GM10266 (cell line): ENCODE results near the gene DNAJC13.

Source experiments
- DNase-seq: peaks from one replicate; pipeline ENCODE4 v3.0.0; 2012; ENCODE audit errors: extremely low spot score
- TF ChIP-seq, protein P1 (sequence below): IDR thresholded peaks from 2 replicates; pipeline ENCODE4 v1.5.1; 2012; ENCODE audit warnings: mild to moderate bottlenecking, low read depth; ENCODE audit not compliant: control insufficient read depth, insufficient read depth; ENCODE audit errors: missing control alignments

Gene DNAJC13

DNA sequence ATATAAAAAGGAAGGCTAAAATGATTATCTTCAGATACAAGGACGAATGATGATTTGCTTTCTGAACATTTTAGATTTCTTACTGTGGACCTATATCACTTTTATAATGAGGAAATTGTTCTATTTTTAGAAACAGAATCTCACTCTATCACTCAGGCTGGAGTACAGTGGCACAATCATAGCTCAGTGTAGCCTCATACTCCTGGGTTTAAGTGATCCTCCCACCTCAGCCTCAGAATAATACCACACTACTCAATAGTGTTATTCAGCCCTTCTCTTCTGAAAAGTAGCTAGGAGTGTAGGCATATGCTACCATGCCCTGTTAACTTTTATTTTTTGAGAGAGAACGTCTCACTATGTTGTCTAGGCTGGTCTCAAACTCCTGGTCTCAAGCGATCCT, 15.8 kb downstream of the DNAJC13 start:
- no peak for DNase-seq
- TF ChIP-seq, protein P1, sequence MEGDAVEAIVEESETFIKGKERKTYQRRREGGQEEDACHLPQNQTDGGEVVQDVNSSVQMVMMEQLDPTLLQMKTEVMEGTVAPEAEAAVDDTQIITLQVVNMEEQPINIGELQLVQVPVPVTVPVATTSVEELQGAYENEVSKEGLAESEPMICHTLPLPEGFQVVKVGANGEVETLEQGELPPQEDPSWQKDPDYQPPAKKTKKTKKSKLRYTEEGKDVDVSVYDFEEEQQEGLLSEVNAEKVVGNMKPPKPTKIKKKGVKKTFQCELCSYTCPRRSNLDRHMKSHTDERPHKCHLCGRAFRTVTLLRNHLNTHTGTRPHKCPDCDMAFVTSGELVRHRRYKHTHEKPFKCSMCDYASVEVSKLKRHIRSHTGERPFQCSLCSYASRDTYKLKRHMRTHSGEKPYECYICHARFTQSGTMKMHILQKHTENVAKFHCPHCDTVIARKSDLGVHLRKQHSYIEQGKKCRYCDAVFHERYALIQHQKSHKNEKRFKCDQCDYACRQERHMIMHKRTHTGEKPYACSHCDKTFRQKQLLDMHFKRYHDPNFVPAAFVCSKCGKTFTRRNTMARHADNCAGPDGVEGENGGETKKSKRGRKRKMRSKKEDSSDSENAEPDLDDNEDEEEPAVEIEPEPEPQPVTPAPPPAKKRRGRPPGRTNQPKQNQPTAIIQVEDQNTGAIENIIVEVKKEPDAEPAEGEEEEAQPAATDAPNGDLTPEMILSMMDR: no peak

DNA sequence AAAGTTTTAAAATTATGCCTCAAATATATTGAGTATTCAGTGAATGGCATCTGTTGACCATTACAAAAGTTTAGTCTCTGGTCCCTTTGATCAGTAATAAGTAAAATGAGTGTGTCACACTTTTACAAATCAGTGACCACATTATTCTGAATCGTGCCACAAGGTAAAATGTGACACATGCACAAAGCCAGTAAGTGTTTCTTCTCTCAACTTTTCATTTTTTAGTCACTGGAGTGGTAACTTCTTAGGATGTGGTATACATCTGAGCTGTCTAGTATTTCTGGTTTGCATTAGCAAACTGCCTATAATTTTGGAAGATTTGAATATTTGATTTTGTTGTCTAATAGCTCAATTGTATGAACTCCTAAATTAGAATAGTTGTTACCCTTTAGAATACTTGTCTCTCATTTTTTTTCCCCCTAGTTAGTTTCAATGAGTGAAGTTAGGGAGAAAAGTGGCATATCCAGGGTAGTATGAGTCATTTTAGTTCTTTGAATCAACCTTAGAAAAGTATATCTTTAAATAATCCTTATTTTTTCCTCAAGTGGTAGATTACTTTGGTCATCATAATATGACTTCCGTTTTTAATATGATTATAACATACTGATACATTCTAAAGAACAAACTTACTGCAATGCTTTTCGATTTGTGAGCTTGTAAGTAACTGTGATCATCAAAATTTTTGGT, 18.1 kb downstream of the DNAJC13 start:
- TF ChIP-seq, protein P1: no peak
- DNase-seq: no peak

GRCh38 chr3:132435911-132436425, 18.7 kb downstream of the DNAJC13 start:
- DNase-seq: no peak
- TF ChIP-seq, protein P1: no peak

GRCh38 chr3:132443421-132443820, 26.1 kb downstream of the DNAJC13 start:
- TF ChIP-seq, protein P1: no peak
- DNase-seq: no peak

- no peak for DNase-seq
- TF ChIP-seq, protein P1: no peak
These were observed 27.1 kb downstream of the DNAJC13 start for GRCh38 chr3:132444383-132444782.

DNA sequence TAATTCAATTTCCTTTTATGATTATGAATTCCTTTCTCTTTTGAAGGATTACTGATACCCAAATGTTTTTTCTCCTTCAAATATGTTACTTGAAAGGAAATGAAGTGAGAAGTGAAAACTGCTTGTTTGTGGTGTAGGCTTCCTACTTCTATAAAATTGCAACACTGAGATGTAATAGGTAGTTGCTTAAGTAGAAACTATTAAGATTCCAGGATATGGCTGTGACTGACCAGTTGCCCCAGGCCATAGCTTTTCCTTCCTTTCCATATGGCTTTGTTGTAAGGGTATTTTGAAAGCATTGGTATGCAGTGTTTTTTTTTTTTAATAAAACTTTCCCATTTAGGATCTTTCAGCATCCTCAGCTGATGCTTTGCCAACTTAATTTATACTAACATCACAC, 28.5 kb downstream of the DNAJC13 start:
- DNase-seq: no peak
- TF ChIP-seq, protein P1: no peak

DNA sequence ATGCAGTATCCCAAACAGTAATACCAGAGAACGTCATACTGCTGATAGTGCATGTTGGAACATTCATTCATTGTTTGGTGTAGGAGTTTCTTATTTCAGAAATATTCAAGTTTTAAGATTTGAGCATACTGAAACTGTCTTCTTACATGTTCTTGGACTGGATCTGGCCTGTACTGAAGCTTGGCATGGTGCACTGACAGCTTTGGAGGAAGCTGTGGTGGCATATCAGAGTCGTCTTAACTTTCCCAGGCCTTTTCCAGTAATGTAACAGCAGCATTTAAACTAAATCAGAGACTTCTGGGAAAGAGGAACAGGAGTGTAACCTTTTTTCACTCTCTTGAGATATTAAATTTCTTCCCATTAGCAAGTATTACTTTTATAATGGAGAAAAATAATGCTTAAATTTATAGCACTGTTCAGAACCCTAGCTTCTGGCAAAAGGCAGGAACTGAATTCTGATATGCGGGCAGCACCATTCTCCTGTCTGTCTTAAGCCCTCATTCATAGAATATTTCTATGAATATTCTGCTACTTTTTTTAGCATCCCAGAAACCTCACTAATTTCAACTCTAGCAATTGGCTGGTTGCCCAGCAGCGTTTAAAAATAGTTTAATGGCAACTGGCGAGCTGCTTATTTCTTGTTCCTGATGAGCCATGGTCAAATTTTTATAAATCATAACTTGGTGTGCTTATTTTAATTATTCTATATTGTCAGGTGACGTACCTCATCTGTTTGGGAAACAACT, 31.1 kb downstream of the DNAJC13 start:
- TF ChIP-seq, protein P1: no peak
- no peak for DNase-seq
